IMR-90 (cell line): ENCODE data around the gene IQSEC1. TPM values are rescaled to one million over a fixed set of nuclear protein-coding genes. Genes with fewer than 3 reads are reported as not detected.

Experiments
- ATAC-seq: fragments of 200-7000 bp; cut with Tn5 transposase; 2 replicates; pipeline ENCODE4 v1.9.1; 2020; ENCODE audit warnings: low read depth, mild to moderate bottlenecking, moderate library complexity
- BruUV-seq: library from RNA; stranded (reverse); fragments of 400-500 nt; replicated peaks from 2 replicates; lab custom pipeline; 2021; lab: Mats Ljungman, UMichigan
- CTCF ChIA-PET: fragments of 300-600 bp; formaldehyde crosslinking; extraction: SDS; loops from one replicate; lab custom pipeline; 2021; ENCODE audit warnings: antibody characterized with exemption; lab: Yijun Ruan, JAX
- POLR2A ChIA-PET: fragments of 300-600 bp; sonication (Branson Sonifier 250); formaldehyde crosslinking; loops from one replicate; lab custom pipeline; 2022; ENCODE audit warnings: antibody characterized with exemption; ENCODE audit not compliant: unreplicated experiment; lab: Charles Lee
- DNase-seq: peaks from one replicate; pipeline ENCODE4 v3.0.0; 2013
- H2AFZ ChIP-seq: replicated peaks from 2 replicates; pipeline ENCODE3; 2013; ENCODE audit warnings: low read length, mild to moderate bottlenecking; ENCODE audit not compliant: poor library complexity
- H2AK5ac ChIP-seq: 2 replicates; pipeline ENCODE4 v1.6.1; 2013; ENCODE audit warnings: low read depth, low read length, inconsistent platforms
- H2AK9ac ChIP-seq: replicated peaks from 2 replicates; pipeline ENCODE3; 2013; ENCODE audit warnings: mild to moderate bottlenecking, low read depth, low read length, moderate library complexity; ENCODE audit not compliant: poor library complexity
- H2BK120ac ChIP-seq: 2 replicates; pipeline ENCODE4 v1.6.1; 2013; ENCODE audit warnings: low read depth, low read length, inconsistent platforms
- H2BK15ac ChIP-seq: 3 replicates; pipeline ENCODE4 v1.6.1; 2013; ENCODE audit warnings: low read depth, low read length, inconsistent platforms
- H2BK20ac ChIP-seq: 2 replicates; pipeline ENCODE4 v1.6.1; 2013; ENCODE audit warnings: low read depth, mild to moderate bottlenecking, inconsistent platforms, low read length, moderate library complexity
- H2BK5ac ChIP-seq: 2 replicates; pipeline ENCODE4 v1.6.1; 2013; ENCODE audit warnings: mild to moderate bottlenecking, low read depth, low read length, inconsistent platforms; ENCODE audit not compliant: poor library complexity, severe bottlenecking
- H3K14ac ChIP-seq: replicated peaks from 2 replicates; pipeline ENCODE4 v1.6.1; 2013; ENCODE audit warnings: low read depth, low read length, inconsistent platforms
- H3K18ac ChIP-seq: 2 replicates; pipeline ENCODE4 v1.6.1; 2013; ENCODE audit warnings: low read depth, low read length, control low read depth
- H3K23ac ChIP-seq: 2 replicates; pipeline ENCODE4 v1.6.1; 2013; ENCODE audit warnings: low read depth, low read length, inconsistent platforms
- H3K27ac ChIP-seq: 2 replicates; pipeline ENCODE4 v1.5.1; 2013; ENCODE audit warnings: mild to moderate bottlenecking, control low read depth, low read length; ENCODE audit not compliant: insufficient read depth
- H3K27me3 ChIP-seq: 2 replicates; pipeline ENCODE4 v1.6.1; 2013; ENCODE audit warnings: low read length; ENCODE audit not compliant: control insufficient read depth, insufficient read depth
- H3K36me3 ChIP-seq: 2 replicates; pipeline ENCODE4 v1.6.1; 2013; ENCODE audit warnings: low read length, mixed read lengths; ENCODE audit not compliant: control insufficient read depth, insufficient read depth
- H3K4ac ChIP-seq: 2 replicates; pipeline ENCODE4 v1.6.1; 2013; ENCODE audit warnings: low read depth, low read length, inconsistent platforms
- H3K4me1 ChIP-seq: 2 replicates; pipeline ENCODE4 v1.6.1; 2013; ENCODE audit warnings: low read length, mixed read lengths; ENCODE audit not compliant: control insufficient read depth, insufficient read depth
- H3K4me2 ChIP-seq: 2 replicates; pipeline ENCODE4 v1.6.1; 2013; ENCODE audit warnings: low read depth, mild to moderate bottlenecking, control low read depth, low read length, moderate library complexity
- H3K4me3 ChIP-seq: 2 replicates; pipeline ENCODE4 v1.5.1; 2013; ENCODE audit warnings: low read depth, mild to moderate bottlenecking, control low read depth, low read length, moderate library complexity; ENCODE audit not compliant: insufficient read depth
- H3K56ac ChIP-seq: 2 replicates; pipeline ENCODE4 v1.6.1; 2013; ENCODE audit warnings: low read length, inconsistent platforms; ENCODE audit not compliant: insufficient read depth; ENCODE audit errors: extremely low read depth
- H3K79me1 ChIP-seq, 2 experiments: 2 replicates each; pipeline ENCODE4 v1.6.1; 2013; ENCODE audit warnings: low read length in 2 of 2, inconsistent platforms in 1 of 2, low read depth in 1 of 2
- H3K9ac ChIP-seq: 2 replicates; pipeline ENCODE4 v1.6.1; 2013; ENCODE audit warnings: low read depth, low read length, control low read depth
- H3K9me1 ChIP-seq: 2 replicates; pipeline ENCODE4 v1.6.1; 2013; ENCODE audit warnings: low read length, inconsistent platforms; ENCODE audit not compliant: insufficient read depth
- H3K9me3 ChIP-seq: 2 replicates; pipeline ENCODE4 v1.6.1; 2013; ENCODE audit warnings: low read length; ENCODE audit not compliant: control insufficient read depth, insufficient read depth
- H4K20me1 ChIP-seq: 2 replicates; pipeline ENCODE4 v1.6.1; 2013; ENCODE audit warnings: low read length, inconsistent platforms; ENCODE audit not compliant: insufficient read depth
- H4K5ac ChIP-seq: 2 replicates; pipeline ENCODE4 v1.6.1; 2013; ENCODE audit warnings: mild to moderate bottlenecking, low read depth, low read length, control low read depth
- H4K8ac ChIP-seq, 2 experiments: 2 replicates each; pipeline ENCODE4 v1.6.1; 2013; ENCODE audit warnings: low read depth in 2 of 2, low read length in 2 of 2, control low read depth in 1 of 2, inconsistent platforms in 1 of 2
- H4K91ac ChIP-seq: 2 replicates; pipeline ENCODE4 v1.6.1; 2013; ENCODE audit warnings: low read depth, low read length, inconsistent platforms; ENCODE audit not compliant: insufficient read depth
- BHLHE40 ChIP-seq: fragments of 150-350 bp; IDR thresholded peaks from 2 replicates; pipeline ENCODE4 v1.6.1; 2016; ENCODE audit warnings: mild to moderate bottlenecking, low read depth, low read length
- CEBPB ChIP-seq: IDR thresholded peaks from 2 replicates; pipeline ENCODE4 v1.6.1; 2012; ENCODE audit warnings: low read depth, low read length, improper control_type of control experiment
- CHD1 ChIP-seq: IDR thresholded peaks from 2 replicates; pipeline ENCODE4 v1.6.1; 2012; ENCODE audit warnings: low read depth, low read length, improper control_type of control experiment
- FOS ChIP-seq: fragments of 150-350 bp; IDR thresholded peaks from 2 replicates; pipeline ENCODE4 v1.6.1; 2016; ENCODE audit warnings: low read depth, low read length
- MAFK ChIP-seq: IDR thresholded peaks from 2 replicates; pipeline ENCODE4 v1.6.1; 2012; ENCODE audit warnings: low read depth, low read length, improper control_type of control experiment
- MAZ ChIP-seq: IDR thresholded peaks from 2 replicates; pipeline ENCODE4 v1.6.1; 2012; ENCODE audit warnings: low read depth, mild to moderate bottlenecking, low read length, improper control_type of control experiment, moderate library complexity, borderline replicate concordance
- MXI1 ChIP-seq: IDR thresholded peaks from 2 replicates; pipeline ENCODE4 v1.6.1; 2012; ENCODE audit warnings: low read depth, mild to moderate bottlenecking, low read length, moderate library complexity, borderline replicate concordance
- NFE2L2 ChIP-seq: fragments of 150-350 bp; IDR thresholded peaks from 2 replicates; pipeline ENCODE4 v1.6.1; 2016; ENCODE audit warnings: low read depth, mild to moderate bottlenecking, low read length
- POLR2A ChIP-seq: IDR thresholded peaks from 2 replicates; pipeline ENCODE4 v1.6.1; 2012; ENCODE audit warnings: mild to moderate bottlenecking, low read depth, low read length
- RAD21 ChIP-seq: IDR thresholded peaks from 2 replicates; pipeline ENCODE4 v1.6.1; 2012; ENCODE audit warnings: low read length, improper control_type of control experiment
- RCOR1 ChIP-seq: IDR thresholded peaks from 2 replicates; pipeline ENCODE4 v1.6.1; 2012; ENCODE audit warnings: mild to moderate bottlenecking, low read length, improper control_type of control experiment; ENCODE audit not compliant: insufficient replicate concordance
- RFX5 ChIP-seq: IDR thresholded peaks from 2 replicates; pipeline ENCODE4 v1.8.0; 2012; ENCODE audit warnings: low read depth, mild to moderate bottlenecking, low read length, moderate library complexity
- SMC3 ChIP-seq: fragments of 150-350 bp; IDR thresholded peaks from 2 replicates; pipeline ENCODE4 v1.6.1; 2016; ENCODE audit warnings: low read depth, mild to moderate bottlenecking, antibody characterized with exemption, low read length, moderate library complexity
- WGBS, 2 experiments: methylation state at CpG; one replicate each; pipeline versions ENCODE4 v1.1.5 to v1.1.7; 2013; ENCODE audit warnings: missing lambda C conversion rate in 2 of 2; ENCODE audit not compliant: insufficient read length in 1 of 2; ENCODE audit errors: extremely low coverage in 2 of 2; 5-methylcytosine and 5-hydroxymethylcytosine counted together
- dilution Hi-C: fragments of 300-500 bp; cut with HindIII; formaldehyde crosslinking; loops from one replicate; pipeline ENCODE4 v1.14.3; 2018; ENCODE audit warnings: low sequenced_read_pairs; ENCODE audit not compliant: unreplicated experiment
- in situ Hi-C: fragments of 300-500 bp; cut with MboI; formaldehyde crosslinking; loops from 3 replicates; pipeline ENCODE4 v1.14.3; 2019; ENCODE audit warnings: low sequenced_read_pairs, inconsistent platforms, mixed read lengths
- intact Hi-C: fragments of 100-400 bp; cut with micrococcal nuclease; formaldehyde crosslinking; loops from 2 replicates; pipeline ENCODE4 v1.10.0; 2022
- polyA plus RNA-seq, 3 experiments: library from polyadenylated mRNA; depleted of rRNA; stranded (reverse); fragments of >200 nt; gene quantifications; 2 replicates each; pipeline ENCODE4 v1.2.3, GENCODE V29; 2012; ENCODE audit warnings: low replicate concordance in 1 of 3
- total RNA-seq: library from RNA; depleted of rRNA; stranded (reverse); fragments of >200 nt; gene quantifications from 2 replicates; pipeline ENCODE4 v1.2.3, GENCODE V29; 2012
- TF ChIP-seq, protein P1 (sequence below): fragments of 150-350 bp; IDR thresholded peaks from 2 replicates; pipeline ENCODE4 v1.6.1; 2017; ENCODE audit warnings: mild to moderate bottlenecking, antibody characterized with exemption, low read length, low read depth
- TF ChIP-seq, protein P2 (sequence below): conservative IDR thresholded peaks from 2 replicates; pipeline ENCODE4 v1.5.1; 2012; ENCODE audit warnings: mild to moderate bottlenecking, low read depth, low read length, improper control_type of control experiment
- TF ChIP-seq, protein P3 (sequence below): fragments of 150-350 bp; IDR thresholded peaks from 2 replicates; pipeline ENCODE4 v1.6.1; 2016; ENCODE audit warnings: low read depth, mild to moderate bottlenecking, low read length, moderate library complexity, borderline replicate concordance

The IQSEC1 gene
- total and polyA plus RNA-seq, 2 of the 4 experiments (the other 2 are of a cell fraction): 5.9 to 11.9 TPM

DNA sequence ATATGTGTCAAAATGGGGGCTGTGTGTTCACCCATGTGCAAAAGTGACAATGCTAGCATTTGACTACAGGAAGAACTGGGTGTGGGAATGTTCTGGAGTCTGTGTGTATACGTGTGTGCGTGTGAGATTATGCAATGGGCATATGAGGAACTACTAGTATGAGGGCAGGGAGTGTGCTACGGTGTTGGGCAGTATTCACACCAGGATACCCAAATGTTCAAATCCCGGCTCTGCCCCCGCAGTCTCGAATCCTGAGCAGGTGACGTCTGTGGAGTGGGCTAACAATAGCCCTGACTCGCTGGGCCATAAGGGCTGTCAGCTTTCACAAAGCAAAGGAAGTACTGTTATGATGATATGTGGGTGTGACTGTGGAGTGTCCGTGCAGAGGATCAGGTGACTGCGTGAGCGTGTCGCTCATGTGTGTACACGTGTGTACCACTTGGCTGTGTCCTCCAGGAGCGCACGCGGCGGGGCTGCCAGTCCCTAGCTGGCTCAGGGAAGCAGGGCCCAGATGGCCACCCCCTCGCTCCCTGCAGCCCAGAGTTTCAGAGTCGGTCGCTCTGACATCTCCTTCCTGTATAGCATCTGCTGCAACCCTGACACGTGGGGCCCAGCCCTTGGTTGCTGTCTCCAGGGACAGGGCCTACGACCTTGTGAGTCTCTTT lies 27.2 kb downstream of the IQSEC1 start:
- Histone ChIP-seq H3K14ac (no peak overlapping the region), H2AK9ac (no peak overlapping the region), H2BK120ac (no peak overlapping the region), H3K79me1 (no peaks in the 10 kb centered on the region), H3K36me3 (no peaks in the 10 kb centered on the region), H3K27ac (no peak overlapping the region), H2BK20ac (no peak overlapping the region), H3K18ac (no peak overlapping the region), H2BK15ac (no peak overlapping the region), H3K56ac (no peak overlapping the region), H3K4me3 (no peak overlapping the region), H3K9me1 (no peaks in the 10 kb centered on the region), H3K4me2 (no peak overlapping the region), H3K23ac (no peak overlapping the region), H3K9me3 (no peaks in the 10 kb centered on the region), H4K91ac (no peak overlapping the region), H4K5ac (no peak overlapping the region), H4K8ac (no peak overlapping the region), H2AK5ac (no peak overlapping the region), H2BK5ac (no peak overlapping the region), H3K27me3 (peaks cover 39% of the 10 kb centered on the region), H4K20me1 (no peaks in the 10 kb centered on the region), H2AFZ (no peak overlapping the region), H3K9ac (no peak overlapping the region), H3K4ac (no peak overlapping the region), H3K4me1 (no peaks in the 10 kb centered on the region)
- POLR2A ChIA-PET: no interaction called here
- 77% methylated on average over 8 of the region's 22 CpGs; no CpG with 5 or more reads in 1 of the 2 experiments for WGBS, 2 experiments
- CTCF ChIA-PET: no interaction called here
- no TSS peak for BruUV-seq
- DNase-seq (no peak), ATAC-seq (no peak)
- in situ Hi-C loops: no loop called here
- intact Hi-C loops: no loop called here
- dilution Hi-C loops: no loop called here
- TF ChIP-seq, protein P1, sequence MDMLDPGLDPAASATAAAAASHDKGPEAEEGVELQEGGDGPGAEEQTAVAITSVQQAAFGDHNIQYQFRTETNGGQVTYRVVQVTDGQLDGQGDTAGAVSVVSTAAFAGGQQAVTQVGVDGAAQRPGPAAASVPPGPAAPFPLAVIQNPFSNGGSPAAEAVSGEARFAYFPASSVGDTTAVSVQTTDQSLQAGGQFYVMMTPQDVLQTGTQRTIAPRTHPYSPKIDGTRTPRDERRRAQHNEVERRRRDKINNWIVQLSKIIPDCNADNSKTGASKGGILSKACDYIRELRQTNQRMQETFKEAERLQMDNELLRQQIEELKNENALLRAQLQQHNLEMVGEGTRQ: no peak
- TF ChIP-seq BHLHE40 (no peak), SMC3 (no peak), CEBPB (no peak; the same call in 1 of the 2 replicates), RFX5 (no peak), FOS (no peak), RAD21 (no peak), RCOR1 (no peak), CHD1 (no peak), MAFK (no peak), NFE2L2 (no peak), MAZ (no peak), POLR2A (no peak), MXI1 (no peak)
- TF ChIP-seq, protein P2, sequence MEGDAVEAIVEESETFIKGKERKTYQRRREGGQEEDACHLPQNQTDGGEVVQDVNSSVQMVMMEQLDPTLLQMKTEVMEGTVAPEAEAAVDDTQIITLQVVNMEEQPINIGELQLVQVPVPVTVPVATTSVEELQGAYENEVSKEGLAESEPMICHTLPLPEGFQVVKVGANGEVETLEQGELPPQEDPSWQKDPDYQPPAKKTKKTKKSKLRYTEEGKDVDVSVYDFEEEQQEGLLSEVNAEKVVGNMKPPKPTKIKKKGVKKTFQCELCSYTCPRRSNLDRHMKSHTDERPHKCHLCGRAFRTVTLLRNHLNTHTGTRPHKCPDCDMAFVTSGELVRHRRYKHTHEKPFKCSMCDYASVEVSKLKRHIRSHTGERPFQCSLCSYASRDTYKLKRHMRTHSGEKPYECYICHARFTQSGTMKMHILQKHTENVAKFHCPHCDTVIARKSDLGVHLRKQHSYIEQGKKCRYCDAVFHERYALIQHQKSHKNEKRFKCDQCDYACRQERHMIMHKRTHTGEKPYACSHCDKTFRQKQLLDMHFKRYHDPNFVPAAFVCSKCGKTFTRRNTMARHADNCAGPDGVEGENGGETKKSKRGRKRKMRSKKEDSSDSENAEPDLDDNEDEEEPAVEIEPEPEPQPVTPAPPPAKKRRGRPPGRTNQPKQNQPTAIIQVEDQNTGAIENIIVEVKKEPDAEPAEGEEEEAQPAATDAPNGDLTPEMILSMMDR: no peak
- TF ChIP-seq, protein P3, sequence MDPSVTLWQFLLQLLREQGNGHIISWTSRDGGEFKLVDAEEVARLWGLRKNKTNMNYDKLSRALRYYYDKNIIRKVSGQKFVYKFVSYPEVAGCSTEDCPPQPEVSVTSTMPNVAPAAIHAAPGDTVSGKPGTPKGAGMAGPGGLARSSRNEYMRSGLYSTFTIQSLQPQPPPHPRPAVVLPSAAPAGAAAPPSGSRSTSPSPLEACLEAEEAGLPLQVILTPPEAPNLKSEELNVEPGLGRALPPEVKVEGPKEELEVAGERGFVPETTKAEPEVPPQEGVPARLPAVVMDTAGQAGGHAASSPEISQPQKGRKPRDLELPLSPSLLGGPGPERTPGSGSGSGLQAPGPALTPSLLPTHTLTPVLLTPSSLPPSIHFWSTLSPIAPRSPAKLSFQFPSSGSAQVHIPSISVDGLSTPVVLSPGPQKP: no peak
